ENCODE measurements around the gene TWIST2.

DNA sequence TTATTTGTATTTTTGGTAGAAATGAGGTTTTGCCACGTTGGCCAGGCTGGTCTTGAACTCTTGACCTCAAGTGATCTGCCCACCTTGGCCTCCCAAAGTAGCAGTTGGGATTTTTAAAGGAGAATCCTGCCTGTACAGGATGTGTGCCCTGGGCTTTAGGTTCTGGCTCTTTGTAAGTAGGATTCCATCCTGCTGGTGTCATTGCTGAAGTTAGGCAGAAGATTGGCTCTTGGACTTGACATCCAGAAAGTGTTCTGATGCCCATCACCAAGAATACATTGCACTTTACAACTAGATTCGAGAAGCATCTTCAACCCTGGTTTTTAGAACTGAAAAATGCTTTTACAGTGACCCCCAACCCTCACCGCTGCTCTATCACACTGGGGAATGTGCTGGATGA is 4.4 kb upstream of the TWIST2 start:
- no peak for TF ChIP-seq CTCF (IDR thresholded peaks at IDR 0.05)
- TF ChIP-seq EP300 (IDR thresholded peaks at IDR 0.05), result no peak
- TF ChIP-seq POLR2A (IDR thresholded peaks at IDR 0.05), result no peak
- no peak for TF ChIP-seq POLR2AphosphoS5 (IDR thresholded peaks at IDR 0.05)

All from stomach (tissue), 4 donors.